Measurements from ENCODE around the gene TNFAIP8.

DNA sequence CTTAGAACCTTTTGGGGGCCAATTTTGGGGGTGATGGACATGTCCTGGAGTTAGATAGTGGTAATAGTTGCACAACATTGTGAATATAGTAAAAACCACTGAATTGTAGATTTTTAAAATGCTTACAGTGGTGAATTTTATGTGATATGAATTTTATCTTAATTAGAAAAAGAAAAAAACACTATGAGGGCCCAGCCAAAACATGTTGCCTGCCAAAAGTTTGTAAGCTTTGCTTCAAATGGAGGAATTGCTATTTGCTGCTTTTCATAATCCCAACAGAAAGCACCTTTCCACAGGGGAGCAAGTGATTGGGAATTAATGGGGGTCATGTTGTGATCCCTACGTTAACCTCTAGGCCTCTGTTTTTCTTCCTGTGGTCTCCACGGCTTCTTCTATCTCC is 19.1 kb downstream of the TNFAIP8 start:
- TF ChIP-seq EP300 (IDR thresholded peaks at IDR 0.05; ENCODE audit: borderline replicate concordance in 1 of 2, low read depth in 1 of 2, low read length in 1 of 2) (no peak), RCOR1 (IDR thresholded peaks at IDR 0.05; ENCODE audit: low read length) (no peak), NRF1 (IDR thresholded peaks at IDR 0.05; ENCODE audit: low read depth, low read length) (no peak), RXRA (IDR thresholded peaks at IDR 0.05; ENCODE audit: borderline replicate concordance, low read depth) (no peak), NFIC (IDR thresholded peaks at IDR 0.05; ENCODE audit: borderline replicate concordance) (no peak), TAF1 (IDR thresholded peaks at IDR 0.05; ENCODE audit: borderline replicate concordance, low read depth, low read length) (no peak), RAD21 (IDR thresholded peaks at IDR 0.05; ENCODE audit: low read length) (no peak), MXI1 (IDR thresholded peaks at IDR 0.05; ENCODE audit: low read depth, low read length) (no peak), JUND (IDR thresholded peaks at IDR 0.05) (no peak), EZH2phosphoT487 (IDR thresholded peaks at IDR 0.05; ENCODE audit: borderline replicate concordance, low read depth) (no peak)
- TF ChIP-seq, protein P1, sequence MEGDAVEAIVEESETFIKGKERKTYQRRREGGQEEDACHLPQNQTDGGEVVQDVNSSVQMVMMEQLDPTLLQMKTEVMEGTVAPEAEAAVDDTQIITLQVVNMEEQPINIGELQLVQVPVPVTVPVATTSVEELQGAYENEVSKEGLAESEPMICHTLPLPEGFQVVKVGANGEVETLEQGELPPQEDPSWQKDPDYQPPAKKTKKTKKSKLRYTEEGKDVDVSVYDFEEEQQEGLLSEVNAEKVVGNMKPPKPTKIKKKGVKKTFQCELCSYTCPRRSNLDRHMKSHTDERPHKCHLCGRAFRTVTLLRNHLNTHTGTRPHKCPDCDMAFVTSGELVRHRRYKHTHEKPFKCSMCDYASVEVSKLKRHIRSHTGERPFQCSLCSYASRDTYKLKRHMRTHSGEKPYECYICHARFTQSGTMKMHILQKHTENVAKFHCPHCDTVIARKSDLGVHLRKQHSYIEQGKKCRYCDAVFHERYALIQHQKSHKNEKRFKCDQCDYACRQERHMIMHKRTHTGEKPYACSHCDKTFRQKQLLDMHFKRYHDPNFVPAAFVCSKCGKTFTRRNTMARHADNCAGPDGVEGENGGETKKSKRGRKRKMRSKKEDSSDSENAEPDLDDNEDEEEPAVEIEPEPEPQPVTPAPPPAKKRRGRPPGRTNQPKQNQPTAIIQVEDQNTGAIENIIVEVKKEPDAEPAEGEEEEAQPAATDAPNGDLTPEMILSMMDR (IDR thresholded peaks at IDR 0.05): no peak
- TF ChIP-seq, protein P2, sequence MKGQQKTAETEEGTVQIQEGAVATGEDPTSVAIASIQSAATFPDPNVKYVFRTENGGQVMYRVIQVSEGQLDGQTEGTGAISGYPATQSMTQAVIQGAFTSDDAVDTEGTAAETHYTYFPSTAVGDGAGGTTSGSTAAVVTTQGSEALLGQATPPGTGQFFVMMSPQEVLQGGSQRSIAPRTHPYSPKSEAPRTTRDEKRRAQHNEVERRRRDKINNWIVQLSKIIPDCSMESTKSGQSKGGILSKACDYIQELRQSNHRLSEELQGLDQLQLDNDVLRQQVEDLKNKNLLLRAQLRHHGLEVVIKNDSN (IDR thresholded peaks at IDR 0.05; ENCODE audit: borderline replicate concordance, low read depth): no peak
- TF ChIP-seq, protein P3, sequence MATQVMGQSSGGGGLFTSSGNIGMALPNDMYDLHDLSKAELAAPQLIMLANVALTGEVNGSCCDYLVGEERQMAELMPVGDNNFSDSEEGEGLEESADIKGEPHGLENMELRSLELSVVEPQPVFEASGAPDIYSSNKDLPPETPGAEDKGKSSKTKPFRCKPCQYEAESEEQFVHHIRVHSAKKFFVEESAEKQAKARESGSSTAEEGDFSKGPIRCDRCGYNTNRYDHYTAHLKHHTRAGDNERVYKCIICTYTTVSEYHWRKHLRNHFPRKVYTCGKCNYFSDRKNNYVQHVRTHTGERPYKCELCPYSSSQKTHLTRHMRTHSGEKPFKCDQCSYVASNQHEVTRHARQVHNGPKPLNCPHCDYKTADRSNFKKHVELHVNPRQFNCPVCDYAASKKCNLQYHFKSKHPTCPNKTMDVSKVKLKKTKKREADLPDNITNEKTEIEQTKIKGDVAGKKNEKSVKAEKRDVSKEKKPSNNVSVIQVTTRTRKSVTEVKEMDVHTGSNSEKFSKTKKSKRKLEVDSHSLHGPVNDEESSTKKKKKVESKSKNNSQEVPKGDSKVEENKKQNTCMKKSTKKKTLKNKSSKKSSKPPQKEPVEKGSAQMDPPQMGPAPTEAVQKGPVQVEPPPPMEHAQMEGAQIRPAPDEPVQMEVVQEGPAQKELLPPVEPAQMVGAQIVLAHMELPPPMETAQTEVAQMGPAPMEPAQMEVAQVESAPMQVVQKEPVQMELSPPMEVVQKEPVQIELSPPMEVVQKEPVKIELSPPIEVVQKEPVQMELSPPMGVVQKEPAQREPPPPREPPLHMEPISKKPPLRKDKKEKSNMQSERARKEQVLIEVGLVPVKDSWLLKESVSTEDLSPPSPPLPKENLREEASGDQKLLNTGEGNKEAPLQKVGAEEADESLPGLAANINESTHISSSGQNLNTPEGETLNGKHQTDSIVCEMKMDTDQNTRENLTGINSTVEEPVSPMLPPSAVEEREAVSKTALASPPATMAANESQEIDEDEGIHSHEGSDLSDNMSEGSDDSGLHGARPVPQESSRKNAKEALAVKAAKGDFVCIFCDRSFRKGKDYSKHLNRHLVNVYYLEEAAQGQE (IDR thresholded peaks at IDR 0.05; ENCODE audit: low read depth, low read length): no peak

All from SK-N-SH (cell line).